Measurements from ENCODE around the gene FFAR2. TPM values are rescaled to one million over a fixed set of nuclear protein-coding genes. Genes with fewer than 3 reads are reported as not detected.

FFAR2 gene
- total RNA-seq, 4 donors from 2014 or later, result 0.80 to 1.8 (median 1.0) TPM; not detected in 1

- TF ChIP-seq CTCF (IDR thresholded peaks at IDR 0.05) (peak in 1 of 6 experiments; percentile 4), POLR2A (IDR thresholded peaks at IDR 0.05) (no peak)
- Histone ChIP-seq H3K27me3 (no peaks in the 10 kb centered on the region), H3K36me3 (no peaks in the 10 kb centered on the region), H3K4me3 (no peak overlapping the region), H3K9me3 (no peaks in the 10 kb centered on the region), H3K4me1 (no peaks in the 10 kb centered on the region), H3K27ac (no peak overlapping the region)
- no peak for DNase-seq
Measured at GRCh38 chr19:35476149-35476548, 28.1 kb downstream of the FFAR2 start.

- no peaks in the 10 kb centered on the region for H3K9me3 ChIP-seq
- no peaks in the 10 kb centered on the region for H3K27me3 ChIP-seq
- no peak overlapping the region for H3K27ac ChIP-seq
- H3K4me3 ChIP-seq, result no peak overlapping the region
- TF ChIP-seq CTCF (IDR thresholded peaks at IDR 0.05), result no peak
- TF ChIP-seq POLR2A (IDR thresholded peaks at IDR 0.05), result no peak
- H3K36me3 ChIP-seq, result no peaks in the 10 kb centered on the region
- no peaks in the 10 kb centered on the region for H3K4me1 ChIP-seq
- DNase-seq, result no peak
Measured at GRCh38 chr19:35478794-35479677, 31.0 kb downstream of the FFAR2 start.

GRCh38 chr19:35483089-35483488 is 35.0 kb downstream of the FFAR2 start:
- no peak for DNase-seq
- Histone ChIP-seq H3K27me3 (no peaks in the 10 kb centered on the region), H3K4me1 (no peaks in the 10 kb centered on the region), H3K9me3 (no peaks in the 10 kb centered on the region), H3K36me3 (no peaks in the 10 kb centered on the region), H3K27ac (no peak overlapping the region), H3K4me3 (no peak overlapping the region)
- TF ChIP-seq CTCF (IDR thresholded peaks at IDR 0.05) (no peak), POLR2A (IDR thresholded peaks at IDR 0.05) (no peak)

- TF ChIP-seq CTCF (IDR thresholded peaks at IDR 0.05) (no peak), POLR2A (IDR thresholded peaks at IDR 0.05) (no peak)
- Histone ChIP-seq H3K27me3 (no peaks in the 10 kb centered on the region), H3K4me1 (no peaks in the 10 kb centered on the region), H3K9me3 (no peaks in the 10 kb centered on the region), H3K36me3 (no peaks in the 10 kb centered on the region), H3K27ac (no peak overlapping the region), H3K4me3 (no peak overlapping the region)
- DNase-seq, result peak in 1 of 3 donors; percentile 32
Measured at GRCh38 chr19:35484252-35485036, 36.4 kb downstream of the FFAR2 start.

GRCh38 chr19:35486268-35486708 is 38.2 kb downstream of the FFAR2 start:
- no peaks in the 10 kb centered on the region for H3K9me3 ChIP-seq
- H3K36me3 ChIP-seq, result no peaks in the 10 kb centered on the region
- no peak overlapping the region for H3K27ac ChIP-seq
- H3K4me1 ChIP-seq, result no peaks in the 10 kb centered on the region
- no peak for DNase-seq
- H3K27me3 ChIP-seq, result no peaks in the 10 kb centered on the region
- H3K4me3 ChIP-seq, result no peak overlapping the region
- no peak for TF ChIP-seq POLR2A (IDR thresholded peaks at IDR 0.05)
- no peak for TF ChIP-seq CTCF (IDR thresholded peaks at IDR 0.05)

Data from Peyer's patch (tissue), 4 donors.